Measurements from ENCODE around the gene CRTAP.
"Not testable (repeated sequence)": the region's sequence is repeated elsewhere in the genome, so short reads cannot be mapped to it uniquely, and the experiment has no call there.

CRTAP gene

GRCh38 chr3:33144433-33144832, 30.6 kb downstream of the CRTAP start:
- DNase-seq, result no peak

GRCh38 chr3:33145221-33145900, 31.5 kb downstream of the CRTAP start:
- DNase-seq, result peak; percentile 59 to 85

GRCh38 chr3:33145901-33146580, 32.2 kb downstream of the CRTAP start:
- no peak for DNase-seq

GRCh38 chr3:33146791-33147445, 33.1 kb downstream of the CRTAP start:
- peak in 1 of 2 donors; percentile 33 for DNase-seq

GRCh38 chr3:33149342-33149741, 35.5 kb downstream of the CRTAP start:
- peak; percentile 37 to 74 for DNase-seq

- no peak for DNase-seq
These were observed 38.8 kb downstream of the CRTAP start for GRCh38 chr3:33152363-33153360.

GRCh38 chr3:33153782-33154181, 40.0 kb downstream of the CRTAP start:
- no peak for DNase-seq

GRCh38 chr3:33155301-33155700, 41.5 kb downstream of the CRTAP start:
- no peak for DNase-seq

- no peak for DNase-seq
These were observed 45.4 kb downstream of the CRTAP start for GRCh38 chr3:33159234-33159633.

- DNase-seq, result peak; percentile 23 to 46
These were observed 46.2 kb downstream of the CRTAP start for GRCh38 chr3:33159981-33160380.

GRCh38 chr3:33162621-33163020, 48.8 kb downstream of the CRTAP start:
- not testable (repeated sequence) for DNase-seq

- DNase-seq, result no peak
These were observed 51.6 kb downstream of the CRTAP start for GRCh38 chr3:33165372-33165771.

GRCh38 chr3:33166095-33166494, 52.3 kb downstream of the CRTAP start:
- no peak for DNase-seq

GRCh38 chr3:33167284-33167683, 53.5 kb downstream of the CRTAP start:
- DNase-seq, result no peak

- no peak for DNase-seq
These were observed 54.0 kb downstream of the CRTAP start for GRCh38 chr3:33167716-33168336.

- DNase-seq, result no peak
These were observed 56.7 kb downstream of the CRTAP start for GRCh38 chr3:33170531-33170930.

- DNase-seq, result no peak
These were observed 57.8 kb downstream of the CRTAP start for GRCh38 chr3:33171580-33171979.

- no peak for DNase-seq
These were observed 59.3 kb downstream of the CRTAP start for GRCh38 chr3:33173103-33173502.

GRCh38 chr3:33173672-33174071, 59.9 kb downstream of the CRTAP start:
- no peak for DNase-seq

GRCh38 chr3:33174095-33174494, 60.3 kb downstream of the CRTAP start:
- DNase-seq, result no peak

GRCh38 chr3:33174711-33175414, 61.0 kb downstream of the CRTAP start:
- DNase-seq, result no peak

GRCh38 chr3:33179132-33179531, 65.3 kb downstream of the CRTAP start:
- DNase-seq, result no peak

Data from inflammatory macrophage treated with lipopolysaccharide for 1 hour (primary cell).